ENCODE data around the gene TMF1. TPM values are rescaled to one million over a fixed set of nuclear protein-coding genes. Genes with fewer than 3 reads are reported as not detected.
A peak's percentile ranks its signal among the peaks of the same experiment; 100 is the strongest.

Gene TMF1
- total and polyA plus RNA-seq, 2 donors (not counting 1 experiment from before 2014, with no cell fraction given), result 27.5 to 51.5 TPM

DNA sequence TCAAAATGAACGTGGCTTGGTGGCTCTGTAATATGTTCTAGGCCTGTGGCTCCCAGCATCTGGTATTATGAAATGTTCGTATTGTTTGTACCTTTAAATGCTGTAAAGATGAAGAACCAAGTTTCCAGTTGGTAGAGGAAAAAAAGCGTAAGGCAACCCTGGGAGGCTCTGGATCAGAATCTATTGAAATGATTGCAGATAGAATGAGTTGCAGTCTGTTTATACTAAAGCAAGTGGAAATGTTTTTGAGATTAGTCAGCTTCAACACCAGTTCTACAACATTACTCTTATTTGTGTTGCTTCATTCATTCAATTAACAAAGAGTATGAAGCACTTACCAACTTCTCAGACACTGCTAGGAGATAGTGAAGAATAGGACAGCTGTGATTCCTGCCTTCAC lies 37.9 kb upstream of the TMF1 start:
- DNase-seq (ENCODE audit: low read depth in 2 of 2), result peak; percentile 86 to 91
- H3K36me3 ChIP-seq (ENCODE audit: control insufficient read depth, insufficient read depth, low read length), result no peaks in the 10 kb centered on the region
- no peaks in the 10 kb centered on the region for H4K20me1 ChIP-seq (ENCODE audit: control insufficient read depth, extremely low read depth, insufficient read depth, low read length)
- no peaks in the 10 kb centered on the region for H3K9me3 ChIP-seq (ENCODE audit: control insufficient read depth, insufficient read depth, low read depth, low read length)
- H3K4me3 ChIP-seq (replicated peaks in 1 of 4; ENCODE audit: control extremely low read depth in 1 of 4, insufficient read depth in 1 of 4, low read depth in 3 of 4, low read length in 4 of 4), result peak overlapping the region in 2 of 4 experiments; percentile 46 to 87
- H3K9ac ChIP-seq (ENCODE audit: insufficient read depth, low read length), result no peak overlapping the region
- no peaks in the 10 kb centered on the region for H3K27me3 ChIP-seq (ENCODE audit: control insufficient read depth, insufficient read depth, low read length)
- peak overlapping the region; percentile 48 for H3K27ac ChIP-seq (ENCODE audit: insufficient read depth, low read length)
- H3K4me1 ChIP-seq (ENCODE audit: control insufficient read depth, extremely low read depth, insufficient read depth, low read length), result peaks cover 45% of the 10 kb centered on the region
- TF ChIP-seq EZH2 (IDR thresholded peaks at IDR 0.05; ENCODE audit: low read length, missing control alignments), result no peak
- TF ChIP-seq, protein P1, sequence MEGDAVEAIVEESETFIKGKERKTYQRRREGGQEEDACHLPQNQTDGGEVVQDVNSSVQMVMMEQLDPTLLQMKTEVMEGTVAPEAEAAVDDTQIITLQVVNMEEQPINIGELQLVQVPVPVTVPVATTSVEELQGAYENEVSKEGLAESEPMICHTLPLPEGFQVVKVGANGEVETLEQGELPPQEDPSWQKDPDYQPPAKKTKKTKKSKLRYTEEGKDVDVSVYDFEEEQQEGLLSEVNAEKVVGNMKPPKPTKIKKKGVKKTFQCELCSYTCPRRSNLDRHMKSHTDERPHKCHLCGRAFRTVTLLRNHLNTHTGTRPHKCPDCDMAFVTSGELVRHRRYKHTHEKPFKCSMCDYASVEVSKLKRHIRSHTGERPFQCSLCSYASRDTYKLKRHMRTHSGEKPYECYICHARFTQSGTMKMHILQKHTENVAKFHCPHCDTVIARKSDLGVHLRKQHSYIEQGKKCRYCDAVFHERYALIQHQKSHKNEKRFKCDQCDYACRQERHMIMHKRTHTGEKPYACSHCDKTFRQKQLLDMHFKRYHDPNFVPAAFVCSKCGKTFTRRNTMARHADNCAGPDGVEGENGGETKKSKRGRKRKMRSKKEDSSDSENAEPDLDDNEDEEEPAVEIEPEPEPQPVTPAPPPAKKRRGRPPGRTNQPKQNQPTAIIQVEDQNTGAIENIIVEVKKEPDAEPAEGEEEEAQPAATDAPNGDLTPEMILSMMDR (conservative IDR thresholded peaks at IDR 0.05 in 1 of 2, IDR thresholded peaks at IDR 0.05 in 1 of 2; ENCODE audit: low read depth in 1 of 2, low read length in 2 of 2), result no peak
- H3K79me2 ChIP-seq (ENCODE audit: control insufficient read depth, insufficient read depth, low read length), result peaks cover 89% of the 10 kb centered on the region
- H2AFZ ChIP-seq (ENCODE audit: low read length), result no peak overlapping the region
- H3K4me2 ChIP-seq (ENCODE audit: extremely low read depth, insufficient read depth, low read length), result peak overlapping the region; percentile 67

- H3K4me2 ChIP-seq (ENCODE audit: extremely low read depth, insufficient read depth, low read length), result peak overlapping the region; percentile 97
- no peaks in the 10 kb centered on the region for H3K27me3 ChIP-seq (ENCODE audit: control insufficient read depth, insufficient read depth, low read length)
- H3K36me3 ChIP-seq (ENCODE audit: control insufficient read depth, insufficient read depth, low read length), result no peaks in the 10 kb centered on the region
- H3K4me3 ChIP-seq (replicated peaks in 1 of 4; ENCODE audit: control extremely low read depth in 1 of 4, insufficient read depth in 1 of 4, low read depth in 3 of 4, low read length in 4 of 4), result peak overlapping the region in 3 of 4 experiments; percentile 81 to 87 (median 82)
- peaks cover 73% of the 10 kb centered on the region for H3K79me2 ChIP-seq (ENCODE audit: control insufficient read depth, insufficient read depth, low read length)
- H3K9me3 ChIP-seq (ENCODE audit: control insufficient read depth, insufficient read depth, low read depth, low read length), result no peaks in the 10 kb centered on the region
- H4K20me1 ChIP-seq (ENCODE audit: control insufficient read depth, extremely low read depth, insufficient read depth, low read length), result no peaks in the 10 kb centered on the region
- H3K9ac ChIP-seq (ENCODE audit: insufficient read depth, low read length), result no peak overlapping the region
- DNase-seq (ENCODE audit: low read depth in 2 of 2), result peak; percentile 55 to 63
- H2AFZ ChIP-seq (ENCODE audit: low read length), result no peak overlapping the region
- H3K4me1 ChIP-seq (ENCODE audit: control insufficient read depth, extremely low read depth, insufficient read depth, low read length), result peaks cover 40% of the 10 kb centered on the region
- H3K27ac ChIP-seq (ENCODE audit: insufficient read depth, low read length), result peak overlapping the region; percentile 11
- TF ChIP-seq EZH2 (IDR thresholded peaks at IDR 0.05; ENCODE audit: low read length, missing control alignments), result no peak
- TF ChIP-seq, protein P1 (conservative IDR thresholded peaks at IDR 0.05 in 1 of 2, IDR thresholded peaks at IDR 0.05 in 1 of 2; ENCODE audit: low read depth in 1 of 2, low read length in 2 of 2), result no peak
Measured at GRCh38 chr3:69088063-69088462, 35.9 kb upstream of the TMF1 start.

DNA sequence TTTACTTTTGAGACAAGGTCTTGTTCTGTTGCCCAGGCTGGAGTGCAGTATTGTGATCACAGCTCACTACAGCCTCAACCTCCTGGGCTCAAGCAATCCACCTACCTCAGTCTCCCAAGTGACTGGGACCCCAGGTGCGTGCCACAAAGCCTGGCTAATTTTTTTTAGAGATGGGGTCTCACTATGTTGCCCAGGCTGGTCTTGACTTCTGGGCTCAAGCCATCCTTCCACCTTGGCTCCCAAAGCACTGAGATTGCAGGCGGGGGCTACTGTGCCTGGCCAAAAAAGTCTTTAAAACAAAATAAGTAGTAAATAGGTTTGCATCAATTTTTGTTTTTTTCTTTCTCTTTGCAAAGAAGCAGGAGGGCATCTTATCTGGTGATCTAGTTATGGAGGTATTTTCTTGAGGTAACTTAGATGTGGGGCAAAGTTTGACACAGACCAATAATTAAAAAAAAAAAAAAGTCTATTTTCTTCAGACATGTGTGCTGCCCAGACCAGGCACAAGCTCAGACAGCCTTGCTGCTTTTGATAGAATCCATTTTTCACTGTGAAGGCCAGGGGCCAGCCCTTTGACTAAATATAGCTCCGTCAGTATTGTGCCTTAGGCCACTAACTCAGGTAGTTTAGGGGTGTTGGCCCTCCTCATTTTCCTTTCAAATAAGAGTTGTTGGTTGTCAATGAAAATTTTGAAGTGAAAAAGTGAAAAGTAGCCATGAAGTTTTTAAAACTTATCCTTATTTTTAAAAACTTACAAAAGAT lies 35.1 kb upstream of the TMF1 start:
- Histone ChIP-seq H3K4me1 (ENCODE audit: control insufficient read depth, extremely low read depth, insufficient read depth, low read length) (peaks cover 43% of the 10 kb centered on the region), H4K20me1 (ENCODE audit: control insufficient read depth, extremely low read depth, insufficient read depth, low read length) (no peaks in the 10 kb centered on the region), H3K27ac (ENCODE audit: insufficient read depth, low read length) (peak overlapping the region; percentile 81), H3K36me3 (ENCODE audit: control insufficient read depth, insufficient read depth, low read length) (no peaks in the 10 kb centered on the region), H3K9me3 (ENCODE audit: control insufficient read depth, insufficient read depth, low read depth, low read length) (no peaks in the 10 kb centered on the region), H3K4me2 (ENCODE audit: extremely low read depth, insufficient read depth, low read length) (peak overlapping the region; percentile 97), H3K4me3 (replicated peaks in 1 of 4; ENCODE audit: control extremely low read depth in 1 of 4, insufficient read depth in 1 of 4, low read depth in 3 of 4, low read length in 4 of 4) (peak overlapping the region; percentile 33 to 87 (median 82)), H3K27me3 (ENCODE audit: control insufficient read depth, insufficient read depth, low read length) (no peaks in the 10 kb centered on the region), H2AFZ (ENCODE audit: low read length) (no peak overlapping the region), H3K9ac (ENCODE audit: insufficient read depth, low read length) (no peak overlapping the region), H3K79me2 (ENCODE audit: control insufficient read depth, insufficient read depth, low read length) (peaks cover 65% of the 10 kb centered on the region)
- no peak for DNase-seq (ENCODE audit: low read depth in 2 of 2)
- TF ChIP-seq, protein P1 (conservative IDR thresholded peaks at IDR 0.05 in 1 of 2, IDR thresholded peaks at IDR 0.05 in 1 of 2; ENCODE audit: low read depth in 1 of 2, low read length in 2 of 2), result no peak
- TF ChIP-seq EZH2 (IDR thresholded peaks at IDR 0.05; ENCODE audit: low read length, missing control alignments), result no peak
